Aorta (tissue), 5 donors: ENCODE data around the gene SNAPIN. TPM values are rescaled to one million over a fixed set of nuclear protein-coding genes. Genes with fewer than 3 reads are reported as not detected.
A peak's percentile ranks its signal among the peaks of the same experiment; 100 is the strongest.
"Not testable (repeated sequence)": the region's sequence is repeated elsewhere in the genome, so short reads cannot be mapped to it uniquely, and the experiment has no call there.

ENCODE experiments used
- ATAC-seq: fragments of 200-7000 bp; cut with Tn5 transposase; one replicate; pipeline ENCODE4 v1.9.1; 2022; ENCODE audit warnings: moderate library complexity; ENCODE audit not compliant: low FRiP score
- DNase-seq, 2 donors: peaks; one replicate each; pipeline ENCODE4 v3.0.0-alpha.2; 2020
- H3K27ac ChIP-seq, 2 donors: one replicate each; pipeline ENCODE4 v1.5.1; 2013; ENCODE audit warnings: low read length in 2 of 2, mild to moderate bottlenecking in 2 of 2, moderate library complexity in 2 of 2, control low read depth in 1 of 2, inconsistent platforms in 1 of 2, low read depth in 1 of 2
- H3K27me3 ChIP-seq, 2 donors: one replicate each; pipeline ENCODE4 v1.6.1; 2013; ENCODE audit warnings: control low read depth in 1 of 2, low read length in 1 of 2, mild to moderate bottlenecking in 1 of 2, moderate library complexity in 1 of 2; ENCODE audit not compliant: insufficient read depth in 2 of 2, control insufficient read depth in 1 of 2
- H3K36me3 ChIP-seq, 2 donors: one replicate each; pipeline ENCODE4 v1.6.1; 2013; ENCODE audit warnings: control low read depth in 1 of 2, low read length in 1 of 2, mild to moderate bottlenecking in 1 of 2; ENCODE audit not compliant: insufficient read depth in 2 of 2, control insufficient read depth in 1 of 2
- H3K4me1 ChIP-seq, 2 donors: one replicate each; pipeline ENCODE4 v1.6.1; 2013; ENCODE audit warnings: low read length in 2 of 2, control low read depth in 1 of 2, mild to moderate bottlenecking in 1 of 2, moderate library complexity in 1 of 2; ENCODE audit not compliant: insufficient read depth in 2 of 2, control insufficient read depth in 1 of 2
- H3K4me3 ChIP-seq, 2 donors: one replicate each; pipeline ENCODE4 v1.5.1; 2013; ENCODE audit warnings: low read length in 2 of 2, control low read depth in 1 of 2, mild to moderate bottlenecking in 1 of 2
- H3K9me3 ChIP-seq: one replicate; pipeline ENCODE4 v1.6.1; 2013; ENCODE audit warnings: mild to moderate bottlenecking, low read length; ENCODE audit not compliant: control insufficient read depth
- WGBS, 2 donors: extraction: QIAGEN DNeasy Blood & Tissue Kit; methylation state at CpG; one replicate each; pipeline ENCODE4 v1.1.7; 2013; 5-methylcytosine and 5-hydroxymethylcytosine counted together
- intact Hi-C, 2 donors: fragments of 100-400 bp; cut with DNase I; formaldehyde crosslinking; loops; one replicate each; pipeline versions ENCODE4 v1.14.2 to v1.15.0; 2022
- polyA plus RNA-seq, 2 donors: library from polyadenylated mRNA; stranded (reverse); fragments of 200-250 nt; gene quantifications; one replicate each; pipeline ENCODE4 v1.2.3, GENCODE V29; 2013
- total RNA-seq, 2 donors: library from RNA; stranded (reverse); fragmentation: NEBNext Ultra II Directional; extraction: Animal tissue kit (Norgen Biotek cat#: 25700); gene quantifications; one replicate each; pipeline ENCODE4 v1.2.1, GENCODE V29; 2021
- donor health status: healthy with polysubstance abuse.
- donor health status: Bipolar disorder and iron deficiency.
- donor health status: DM: no; HTN: no; CAD: no.
- donor health status: DM: no; HTN: no; CAD: no.
- donor health status: DM: yes; HTN: yes; CAD: no.

The SNAPIN gene
- total and polyA plus RNA-seq, 4 donors, result 30.4 to 55.6 (median 44.0) TPM

- DNase-seq (peak in 1 of 2 donors; percentile 9), ATAC-seq (no peak)
- H3K27me3 ChIP-seq, result no peaks in the 10 kb centered on the region
- intact Hi-C loops, result no loop called here
- H3K4me3 ChIP-seq, result no peak overlapping the region
- H3K27ac ChIP-seq, result no peak overlapping the region
- no peaks in the 10 kb centered on the region for H3K4me1 ChIP-seq
- peaks cover 9% of the 10 kb centered on the region in 2 donors for H3K36me3 ChIP-seq
- H3K9me3 ChIP-seq, result no peaks in the 10 kb centered on the region
- 53 to 57% methylated on average over 9 of the region's 9 CpGs for WGBS, 2 donors
Observed at GRCh38 chr1:153661111-153661708, 2.7 kb downstream of the SNAPIN start.

GRCh38 chr1:153662269-153662668 lies 3.8 kb downstream of the SNAPIN start:
- Histone ChIP-seq H3K36me3 (peaks cover 9 to 10% of the 10 kb centered on the region in 2 donors), H3K27me3 (no peaks in the 10 kb centered on the region), H3K27ac (no peak overlapping the region), H3K9me3 (no peaks in the 10 kb centered on the region), H3K4me3 (no peak overlapping the region), H3K4me1 (no peaks in the 10 kb centered on the region)
- WGBS, 2 donors, result 29 to 38% methylated on average over 2 of the region's 2 CpGs
- intact Hi-C loops, result no loop called here
- ATAC-seq (no peak), DNase-seq (no peak)

- Histone ChIP-seq H3K4me1 (no peaks in the 10 kb centered on the region), H3K27me3 (no peaks in the 10 kb centered on the region), H3K27ac (no peak overlapping the region), H3K36me3 (peaks cover 9 to 11% of the 10 kb centered on the region in 2 donors), H3K9me3 (no peaks in the 10 kb centered on the region), H3K4me3 (no peak overlapping the region)
- 77 to 79% methylated on average over 5 of the region's 5 CpGs for WGBS, 2 donors
- ATAC-seq (no peak), DNase-seq (peak in 1 of 2 donors; percentile 19)
- intact Hi-C loops, result no loop called here
Observed at GRCh38 chr1:153663211-153663610, 4.7 kb downstream of the SNAPIN start.

GRCh38 chr1:153667439-153667838 lies 8.9 kb downstream of the SNAPIN start:
- no peak overlapping the region for H3K27ac ChIP-seq
- WGBS, 2 donors, result 77 to 82% methylated on average over 4 of the region's 4 CpGs
- no peaks in the 10 kb centered on the region for H3K27me3 ChIP-seq
- H3K36me3 ChIP-seq, result peaks cover 6 to 9% of the 10 kb centered on the region in 2 donors
- ATAC-seq (no peak), DNase-seq (no peak)
- H3K4me1 ChIP-seq, result no peaks in the 10 kb centered on the region
- H3K4me3 ChIP-seq, result no peak overlapping the region
- intact Hi-C loops, result no loop called here
- no peaks in the 10 kb centered on the region for H3K9me3 ChIP-seq

GRCh38 chr1:153668672-153669071 lies 10.2 kb downstream of the SNAPIN start:
- intact Hi-C loops, result not testable (repeated sequence)

GRCh38 chr1:153669606-153670005 lies 11.1 kb downstream of the SNAPIN start:
- H3K27me3 ChIP-seq, result no peaks in the 10 kb centered on the region
- WGBS, 2 donors, result 64 to 71% methylated on average over 6 of the region's 6 CpGs
- no peak overlapping the region for H3K4me3 ChIP-seq
- H3K27ac ChIP-seq, result no peak overlapping the region
- H3K4me1 ChIP-seq, result no peaks in the 10 kb centered on the region
- intact Hi-C loops, result loop anchor here (5.0 to 10.0 kb wide), 2 partner anchors 95 to 318 kb away; partner anchors contain the start of gene RAB13 (in 1 of the 2)
- DNase-seq (no peak), ATAC-seq (no peak)
- no peaks in the 10 kb centered on the region for H3K9me3 ChIP-seq
- H3K36me3 ChIP-seq, result peaks cover 2 to 7% of the 10 kb centered on the region in 2 donors

More at GRCh38 chr1:153668672-153669071, 10.2 kb downstream of the SNAPIN start:
- peak in 1 of 2 donors; percentile 19 for DNase-seq
- not testable (repeated sequence) for H3K4me3 ChIP-seq, H3K27ac ChIP-seq, H3K9me3 ChIP-seq, H3K27me3 ChIP-seq, ATAC-seq, H3K36me3 ChIP-seq, H3K4me1 ChIP-seq
- 92 to 94% methylated on average over 8 of the region's 8 CpGs for WGBS, 2 donors

GRCh38 chr1:153670257-153670858 lies 11.9 kb downstream of the SNAPIN start:
- Histone ChIP-seq H3K27ac (peak overlapping the region in 1 of 2 donors; percentile 82), H3K4me3 (peak overlapping the region; percentile 74 to 82), H3K27me3 (no peaks in the 10 kb centered on the region), H3K36me3 (peaks cover 2 to 4% of the 10 kb centered on the region in 2 donors), H3K4me1 (no peaks in the 10 kb centered on the region), H3K9me3 (no peaks in the 10 kb centered on the region)
- peak in 1 of 2 donors; percentile 76 for DNase-seq
- peak; percentile 36 for ATAC-seq
- WGBS, 2 donors, result 1% methylated on average over 20 to 22 of the region's 22 CpGs
- intact Hi-C loops, result loop anchor here (5.0 to 10.0 kb wide), 2 partner anchors 96 to 317 kb away; partner anchors contain the start of gene RAB13 (in 1 of the 2)

- peak within 1 kb of the TSS; percentile 74 to 82 for H3K4me3 ChIP-seq
- no peaks in the 10 kb centered on the region for H3K27me3 ChIP-seq
- ATAC-seq (peak; percentile 96), DNase-seq (peak; percentile 99)
- no peaks in the 10 kb centered on the region for H3K4me1 ChIP-seq
- no peaks in the 10 kb centered on the region for H3K9me3 ChIP-seq
- intact Hi-C loops, result loop anchor here (5.0 to 10.0 kb wide), 2 partner anchors 96 to 316 kb away; partner anchors contain the start of gene RAB13 (in 1 of the 2)
- peaks cover 0 to 2% of the 10 kb centered on the region in 2 donors for H3K36me3 ChIP-seq
- 0% methylated on average over 35 of the region's 35 CpGs for WGBS, 2 donors
- H3K27ac ChIP-seq, result peak within 1 kb of the TSS; percentile 22 to 87
Observed at GRCh38 chr1:153670859-153671627, 12.5 kb downstream of the SNAPIN start, which contains the start of gene ILF2. Gene ILF2, minus strand, starts transcription at chr1:153670993. Its CDS starts 71 bp downstream, at chr1:153670922.
